ENCODE results near the gene DCUN1D3.
"Not testable (repeated sequence)": the region's sequence is repeated elsewhere in the genome, so short reads cannot be mapped to it uniquely, and the experiment has no call there.

Gene DCUN1D3, protein sequence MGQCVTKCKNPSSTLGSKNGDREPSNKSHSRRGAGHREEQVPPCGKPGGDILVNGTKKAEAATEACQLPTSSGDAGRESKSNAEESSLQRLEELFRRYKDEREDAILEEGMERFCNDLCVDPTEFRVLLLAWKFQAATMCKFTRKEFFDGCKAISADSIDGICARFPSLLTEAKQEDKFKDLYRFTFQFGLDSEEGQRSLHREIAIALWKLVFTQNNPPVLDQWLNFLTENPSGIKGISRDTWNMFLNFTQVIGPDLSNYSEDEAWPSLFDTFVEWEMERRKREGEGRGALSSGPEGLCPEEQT

DNA sequence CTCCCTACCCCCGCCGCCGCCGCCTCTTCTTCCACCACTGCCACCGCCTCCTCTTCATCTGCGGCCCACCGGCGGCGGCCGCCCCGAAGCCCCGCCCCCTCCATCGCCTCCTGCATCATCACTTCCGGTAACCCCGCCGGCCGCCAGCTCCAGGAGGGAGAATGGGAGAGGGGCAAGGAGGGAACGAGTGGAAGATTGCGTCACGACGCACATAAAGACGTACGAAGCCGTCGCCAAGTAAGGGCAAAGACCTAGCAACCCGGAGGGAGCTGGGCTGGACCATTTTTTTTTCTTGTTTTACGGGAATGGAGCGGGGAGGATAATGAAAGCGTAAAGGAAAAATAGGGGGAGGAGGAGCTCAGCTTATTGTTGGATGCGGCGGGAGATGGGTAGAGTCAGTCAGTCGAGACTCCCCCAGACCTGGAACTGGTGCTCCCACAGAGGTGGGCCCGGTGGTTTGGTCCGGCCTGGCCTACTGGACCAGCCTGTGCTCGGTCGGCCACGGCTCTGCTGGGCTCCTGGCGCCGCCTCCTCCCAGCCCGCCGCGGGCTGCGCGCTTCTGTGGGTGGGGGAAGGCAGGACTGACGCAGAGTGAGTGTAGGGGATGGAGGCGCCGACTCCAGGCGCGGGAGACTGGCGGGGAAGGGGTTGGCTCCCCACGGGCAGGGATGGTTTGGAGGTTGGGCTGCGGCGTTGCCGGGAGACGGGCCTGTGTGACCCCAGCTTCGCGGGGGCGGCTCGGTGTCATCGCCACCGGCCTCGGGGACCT lies at the start of gene DCUN1D3, which contains the start of gene LYRM1:
DCUN1D3 (minus strand) TSS at position 60 of the 769 bp plus-strand sequence. CDS start 37,820 bp downstream, outside the sequence.
LYRM1 (plus strand) TSS at position 473 of the 769 bp plus-strand sequence. CDS start 14,785 bp downstream, outside the sequence.
- DNase-seq, result peak; percentile 95

DNA sequence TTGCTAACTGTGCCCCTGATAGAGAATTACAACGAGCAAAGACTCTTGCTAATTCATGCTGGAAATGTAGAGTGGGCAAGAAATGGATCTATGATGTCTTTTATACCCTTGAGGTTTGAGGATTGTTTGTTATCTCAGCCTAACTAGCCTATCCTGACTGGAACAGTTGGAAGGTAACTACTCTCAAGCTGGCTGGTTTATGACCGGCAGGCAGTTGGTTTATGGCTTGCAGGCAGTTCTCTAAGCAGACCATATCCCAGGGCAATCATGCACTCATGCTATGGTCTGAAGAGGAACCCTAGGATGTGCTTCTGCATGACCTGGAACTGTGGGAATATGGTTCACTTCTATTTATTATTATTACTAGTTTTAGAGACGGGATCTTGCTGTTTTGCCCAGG lies 49.5 kb upstream of the DCUN1D3 start:
- no peak for DNase-seq

DNA sequence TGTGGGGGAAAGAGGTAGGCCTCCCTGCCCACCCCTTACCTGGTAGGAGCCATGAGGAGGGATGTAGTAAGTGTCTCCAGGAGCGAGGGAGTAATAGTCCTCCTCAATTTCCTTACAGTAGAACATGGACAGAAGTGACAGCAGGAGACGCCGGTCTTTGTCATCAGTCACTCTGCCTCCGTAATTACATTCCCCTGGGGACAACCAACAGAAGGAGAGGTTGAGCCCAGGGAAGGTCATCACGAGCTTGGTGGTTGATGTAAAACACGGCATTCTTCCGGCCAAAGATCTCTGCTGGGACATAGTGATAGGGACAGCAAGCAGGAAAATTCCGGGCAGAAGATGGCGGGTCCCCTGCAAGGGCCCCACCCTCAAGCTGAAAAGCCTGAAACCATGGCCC lies 48.3 kb upstream of the DCUN1D3 start:
- DNase-seq, result no peak

DNA sequence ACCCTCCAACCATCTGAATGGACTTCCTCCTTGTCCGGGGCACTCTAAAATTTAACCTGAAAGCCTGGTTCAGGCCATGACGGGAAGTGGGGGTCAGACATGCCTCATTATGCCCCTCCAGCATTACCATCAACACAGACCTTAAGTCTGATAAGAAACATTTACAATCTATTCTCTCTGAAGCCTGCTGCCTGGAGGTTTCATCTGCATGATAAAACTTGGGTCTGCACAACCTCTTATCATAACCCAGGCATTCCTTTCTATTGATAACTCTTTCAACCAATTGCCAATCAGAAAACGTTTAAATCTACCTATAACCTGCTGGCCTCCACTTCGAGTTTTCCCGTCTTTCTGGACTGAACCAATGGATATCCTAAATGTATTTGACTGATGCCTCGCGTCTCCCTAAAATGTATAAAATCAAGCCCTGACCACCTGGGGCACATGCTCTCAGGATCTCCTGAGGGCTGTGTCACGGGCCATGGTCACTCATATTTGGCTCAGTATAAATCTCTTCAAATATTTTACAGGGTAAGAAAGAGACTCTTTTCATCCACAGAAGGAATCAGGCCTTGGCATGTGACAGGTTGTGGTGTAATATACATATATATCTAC lies 46.0 kb upstream of the DCUN1D3 start:
- no peak for DNase-seq

DNA sequence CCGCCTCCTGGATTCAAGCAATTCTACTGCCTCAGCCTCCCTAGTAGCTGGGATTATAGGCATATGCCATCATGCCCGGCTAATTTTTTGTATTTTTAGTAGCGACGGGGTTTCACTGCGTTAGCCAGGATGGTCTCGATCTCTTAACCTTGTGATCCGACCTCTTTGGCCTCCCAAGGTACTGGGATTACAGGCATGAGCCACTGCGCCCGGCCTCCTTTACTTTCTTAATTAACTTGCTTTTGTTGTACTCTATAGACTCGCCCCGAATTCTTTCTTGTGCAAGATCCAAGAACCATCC lies 45.4 kb upstream of the DCUN1D3 start:
- not testable (repeated sequence) for DNase-seq

DNA sequence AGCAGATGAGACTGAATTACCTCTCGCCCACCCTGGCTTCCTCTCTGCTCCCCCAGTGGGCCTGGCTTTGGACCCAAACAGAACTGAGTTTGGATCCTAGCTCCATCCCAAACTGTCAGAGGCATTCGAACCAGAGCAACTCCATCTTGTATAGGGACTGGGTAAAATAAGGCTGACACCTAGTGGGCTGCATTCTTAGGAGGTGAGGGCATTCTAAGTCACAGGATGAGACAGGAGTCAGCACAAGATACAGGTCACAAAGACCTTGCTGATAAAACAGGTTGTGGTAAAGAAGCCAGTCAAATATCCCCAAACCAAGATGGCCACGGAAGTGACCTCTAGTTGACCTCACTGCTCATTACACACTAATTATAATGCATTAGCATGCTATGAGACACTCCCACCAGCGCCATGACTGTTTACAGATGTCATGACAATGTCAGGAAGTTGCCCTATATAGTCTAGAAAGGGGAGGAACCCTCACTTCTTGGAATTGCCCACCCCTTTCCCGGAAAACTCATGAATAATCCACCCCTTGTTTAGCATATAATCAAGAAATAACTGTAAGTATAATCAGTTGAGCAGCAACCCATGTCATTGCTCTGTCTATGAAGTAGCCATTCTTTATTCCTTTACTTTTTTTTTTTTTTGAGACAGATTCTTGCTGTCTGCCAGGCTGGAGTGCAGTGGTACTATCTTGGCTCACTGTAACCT lies 44.9 kb upstream of the DCUN1D3 start:
- peak; percentile 63 for DNase-seq

DNA sequence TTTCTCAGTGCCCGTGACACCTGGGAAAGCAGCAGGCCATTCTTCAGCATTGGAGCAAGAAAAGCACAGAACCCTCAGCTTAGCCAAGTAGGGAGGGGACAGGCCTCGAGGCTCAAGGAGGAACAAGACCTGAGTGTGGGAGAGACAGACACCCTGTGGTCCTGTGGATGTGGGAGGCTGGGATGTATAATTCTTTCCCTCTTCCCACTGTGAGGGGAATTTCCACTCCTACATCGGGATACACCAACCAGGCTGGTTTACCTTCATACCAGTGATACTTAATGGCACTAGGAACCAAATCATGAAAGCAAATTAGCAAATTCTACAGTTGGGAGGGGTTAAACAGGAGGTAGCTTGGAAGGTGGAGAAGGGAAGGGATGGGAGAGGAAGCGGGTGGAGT lies 42.1 kb upstream of the DCUN1D3 start:
- DNase-seq, result no peak

DNA sequence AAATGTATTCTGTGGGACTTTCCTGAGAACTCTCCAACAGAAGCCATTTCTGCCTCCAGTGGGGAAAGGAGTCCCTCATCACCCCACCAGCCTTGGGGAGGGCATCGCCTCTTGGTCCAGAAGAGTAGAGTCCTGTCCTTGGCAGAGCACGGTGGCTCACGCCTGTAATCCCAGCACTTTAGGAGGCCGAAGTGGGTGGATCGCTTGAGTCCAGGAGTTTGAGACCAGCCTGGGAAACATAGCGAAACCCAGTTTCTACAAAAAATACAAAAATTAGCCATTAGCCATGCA lies 41.4 kb upstream of the DCUN1D3 start:
- no peak for DNase-seq

DNA sequence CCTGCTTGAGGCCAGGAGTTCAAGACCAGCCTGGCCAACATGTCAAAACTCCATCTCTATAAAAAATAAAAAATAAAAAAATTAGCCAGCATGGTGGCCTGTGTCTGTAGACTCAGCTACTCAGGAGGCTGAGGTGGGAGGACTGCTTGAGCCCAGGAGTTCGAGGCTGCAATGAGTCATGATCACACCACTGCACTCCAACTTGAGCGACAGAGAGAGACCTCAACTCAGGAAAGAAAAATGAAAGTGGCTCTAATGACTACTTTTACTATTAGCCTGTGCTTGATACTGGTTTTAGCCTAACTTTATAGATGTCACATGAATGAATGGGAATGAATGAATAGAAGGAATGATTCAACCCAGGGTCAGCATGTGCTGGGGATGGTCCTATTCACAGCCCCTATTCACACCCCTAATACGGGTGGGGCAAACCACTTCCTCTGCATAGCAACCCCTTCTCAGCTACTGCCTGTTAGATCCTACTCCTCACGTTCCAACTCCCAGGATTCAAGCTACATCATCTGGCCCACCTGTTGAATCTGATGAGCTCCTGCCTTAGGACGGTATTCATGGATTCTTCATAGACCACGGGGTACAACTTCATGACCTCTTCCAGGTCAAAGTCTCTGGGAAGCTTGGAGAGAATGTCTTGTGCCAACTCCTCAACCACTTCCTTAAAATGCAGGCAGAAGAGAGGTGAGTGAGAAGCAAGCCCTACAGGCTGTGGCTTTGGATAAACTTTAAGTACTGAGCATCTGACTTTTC lies 40.9 kb upstream of the DCUN1D3 start:
- DNase-seq, result peak; percentile 20

DNA sequence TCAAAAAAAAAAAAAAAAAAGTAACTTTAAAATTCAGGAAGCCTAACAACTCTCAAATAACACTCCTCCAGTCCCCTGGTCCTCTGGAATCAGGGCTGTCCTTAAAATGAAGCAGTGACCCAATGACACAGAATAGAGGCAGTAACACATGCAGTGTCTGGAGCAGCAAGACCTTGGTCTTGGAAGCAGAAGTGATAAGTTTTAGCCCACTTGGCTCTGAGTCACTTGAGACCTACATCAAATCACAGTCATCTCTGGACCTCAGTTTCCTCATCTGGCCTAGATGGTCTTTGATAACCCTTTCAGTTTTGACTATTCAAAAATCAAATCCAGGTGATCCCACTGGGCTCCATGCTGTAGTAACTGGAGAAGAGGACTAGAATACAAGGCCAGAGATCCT lies 39.5 kb upstream of the DCUN1D3 start:
- no peak for DNase-seq

DNA sequence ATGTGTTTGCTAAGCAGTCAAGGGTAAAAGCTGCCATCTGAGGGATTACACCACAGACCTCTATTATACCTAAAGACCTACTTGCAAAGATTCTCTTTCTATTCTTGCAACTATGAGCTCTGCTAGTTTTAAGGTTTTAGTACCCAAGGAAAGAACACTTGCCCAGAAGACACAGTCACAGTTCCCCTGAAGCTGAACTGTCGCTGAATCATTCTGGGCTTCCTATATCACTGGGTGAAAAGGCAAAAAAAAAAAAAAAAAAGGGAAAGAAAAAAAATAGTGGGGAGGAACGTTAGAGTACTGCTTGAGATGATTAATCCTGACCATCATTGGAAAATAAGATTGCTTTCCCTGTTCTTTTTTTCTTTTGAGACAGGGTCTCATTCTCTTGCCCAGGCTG lies 38.3 kb upstream of the DCUN1D3 start:
- peak; percentile 26 for DNase-seq

DNA sequence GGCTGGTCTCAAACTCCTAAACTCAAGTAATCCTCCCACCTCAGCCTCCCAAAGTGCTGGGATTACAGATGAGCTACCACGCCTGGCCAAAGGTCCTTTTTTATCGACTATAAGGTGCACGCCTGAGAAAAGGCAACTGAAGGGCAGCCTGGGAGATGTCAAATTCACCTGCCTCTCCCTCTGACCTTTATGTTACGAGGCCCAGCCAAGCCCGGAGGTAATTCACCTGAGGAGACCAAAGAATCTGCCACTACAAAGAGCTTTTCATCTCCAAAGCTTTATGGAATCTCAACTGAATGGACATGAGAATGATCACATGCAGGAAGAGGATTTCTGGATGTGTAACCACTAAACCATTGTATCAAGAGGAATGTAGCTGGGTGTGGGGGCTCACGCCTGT lies 37.6 kb upstream of the DCUN1D3 start:
- no peak for DNase-seq

DNA sequence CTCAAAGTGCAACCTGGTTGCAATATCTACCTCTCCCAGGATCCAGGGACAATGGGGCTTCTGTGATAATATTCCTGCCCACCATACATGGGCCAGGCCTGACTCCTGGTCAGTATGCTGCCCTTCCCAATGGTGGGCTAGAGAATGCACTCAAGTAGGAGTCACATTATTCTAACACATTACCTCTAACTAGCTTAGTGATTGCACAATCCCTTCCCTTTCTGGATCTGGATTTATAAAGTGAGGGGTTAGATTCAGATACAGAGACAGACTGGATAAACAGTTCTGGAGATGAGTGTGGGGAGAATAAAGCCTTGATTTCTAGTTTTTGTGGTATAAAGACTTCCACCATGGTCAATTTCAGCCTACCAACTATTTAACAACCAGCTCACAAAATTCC lies 33.4 kb upstream of the DCUN1D3 start:
- no peak for DNase-seq

DNA sequence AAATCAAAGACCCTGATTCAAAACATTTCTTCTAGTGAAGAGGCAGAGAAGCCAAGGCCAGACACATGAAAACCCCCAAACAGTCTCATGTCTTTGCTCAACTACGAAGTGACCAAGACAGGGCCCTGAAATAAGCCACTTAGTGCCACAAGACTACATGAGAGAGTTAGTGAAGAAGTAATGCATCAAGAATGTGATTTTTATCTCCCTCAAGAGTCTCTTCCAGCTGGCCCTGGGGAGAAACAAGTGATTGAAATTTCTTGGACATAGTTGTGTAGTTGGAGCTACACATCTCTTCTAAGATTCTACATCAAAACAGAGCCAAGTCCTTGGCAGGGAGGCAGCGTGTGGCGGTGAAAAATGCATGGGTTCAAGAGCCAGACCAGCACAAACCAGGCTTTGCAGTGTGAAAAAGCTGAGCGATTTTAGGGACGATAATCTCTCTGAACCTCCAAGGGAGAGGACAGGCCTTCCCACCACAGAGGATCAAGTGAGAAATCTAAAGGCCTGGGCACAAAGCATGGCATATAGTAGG lies 31.0 kb upstream of the DCUN1D3 start:
- no peak for DNase-seq

DNA sequence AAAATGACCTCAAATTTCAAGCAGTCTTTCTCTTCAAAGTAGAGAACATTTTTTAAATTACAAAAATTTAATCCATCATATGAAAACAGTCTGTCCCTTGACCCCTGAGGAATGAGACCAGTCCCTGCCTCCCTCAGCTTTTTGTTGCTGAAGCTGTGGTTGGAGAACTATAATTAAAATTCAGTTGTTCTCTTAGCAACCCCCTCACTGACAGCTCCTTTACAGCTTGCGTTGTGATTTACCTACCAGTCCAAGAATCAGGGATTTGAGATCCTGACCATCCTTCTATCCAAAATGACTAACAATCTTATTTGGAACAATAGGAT lies 30.2 kb upstream of the DCUN1D3 start:
- no peak for DNase-seq

DNA sequence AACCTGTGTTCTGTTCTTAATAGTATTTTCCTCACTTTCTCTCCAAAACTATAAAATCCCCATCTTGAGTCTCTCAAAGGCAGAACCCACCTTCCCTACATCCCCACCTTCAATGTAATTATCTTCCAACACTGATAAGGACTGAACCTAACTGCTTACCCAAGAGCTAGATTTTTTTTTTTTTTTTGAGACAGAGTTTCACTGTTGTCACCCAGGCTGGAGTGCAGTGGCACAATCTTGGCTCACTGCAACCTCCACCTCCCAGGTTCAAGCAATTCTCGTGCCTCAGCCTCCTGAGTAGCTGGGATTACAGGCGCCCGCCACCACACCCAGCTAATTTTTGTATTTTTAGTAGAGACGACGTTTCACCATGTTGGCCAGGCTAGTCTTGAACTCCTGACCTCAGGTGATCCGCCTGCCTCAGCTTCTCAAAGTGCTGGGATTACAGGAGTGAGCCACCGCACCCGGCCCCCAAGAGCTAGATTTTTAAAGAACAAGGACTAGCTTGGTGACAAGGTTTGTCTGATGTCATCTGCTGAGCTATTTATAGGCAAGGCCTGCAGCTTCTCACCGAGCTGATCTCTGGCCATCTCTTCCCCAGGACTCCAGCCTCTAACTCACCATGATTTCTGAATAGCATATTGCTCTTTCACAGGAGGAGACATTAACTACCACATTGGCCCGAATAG lies 29.7 kb upstream of the DCUN1D3 start:
- not testable (repeated sequence) for DNase-seq

DNA sequence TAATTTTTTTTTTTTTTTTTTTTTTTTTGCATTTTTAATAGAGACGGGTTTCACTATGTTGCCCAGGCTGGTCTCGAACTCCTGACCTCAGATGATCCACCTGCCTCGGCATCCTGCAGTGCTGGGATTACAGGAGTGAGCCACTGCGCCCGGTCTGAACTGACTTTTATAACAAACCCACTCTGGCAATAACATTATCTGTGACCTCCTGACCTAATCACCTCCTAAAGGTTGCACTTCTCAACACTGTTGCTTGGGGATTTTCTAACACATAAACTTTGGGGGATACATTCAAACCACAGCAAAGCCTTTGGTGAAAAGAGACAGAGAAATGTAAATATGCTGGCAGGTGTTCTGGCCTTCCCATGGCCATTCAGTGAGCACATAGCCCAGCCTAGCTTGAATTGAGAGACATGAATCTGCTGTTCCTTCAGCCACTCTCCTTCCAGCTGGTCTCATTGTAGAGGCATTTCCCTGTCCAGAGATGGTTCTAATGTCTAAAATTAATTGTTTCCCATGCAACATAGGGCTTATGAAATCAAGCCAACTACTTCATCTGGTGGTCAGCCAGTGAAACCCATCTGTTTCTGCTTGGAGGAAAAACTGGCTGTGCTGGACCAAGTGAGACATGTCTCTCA lies 28.7 kb upstream of the DCUN1D3 start:
- DNase-seq, result no peak

DNA sequence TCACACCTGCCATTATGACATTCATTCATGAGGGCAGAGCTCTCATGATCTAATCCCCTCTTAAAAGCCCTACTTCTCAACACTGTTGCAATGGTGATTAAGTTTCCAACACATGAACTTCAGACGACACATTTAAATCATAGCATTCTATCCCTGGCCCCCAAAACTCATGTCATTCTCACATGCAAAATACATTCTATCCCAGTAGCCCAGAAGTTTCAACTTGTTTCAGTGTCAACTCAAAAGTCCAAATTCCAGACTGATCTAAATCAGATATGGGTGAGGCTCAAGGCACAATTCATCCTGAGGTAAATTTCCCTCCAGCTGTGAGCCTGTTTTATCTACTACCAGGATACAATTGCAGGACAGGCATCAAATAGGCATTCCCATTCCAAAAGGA lies 25.6 kb upstream of the DCUN1D3 start:
- no peak for DNase-seq

DNA sequence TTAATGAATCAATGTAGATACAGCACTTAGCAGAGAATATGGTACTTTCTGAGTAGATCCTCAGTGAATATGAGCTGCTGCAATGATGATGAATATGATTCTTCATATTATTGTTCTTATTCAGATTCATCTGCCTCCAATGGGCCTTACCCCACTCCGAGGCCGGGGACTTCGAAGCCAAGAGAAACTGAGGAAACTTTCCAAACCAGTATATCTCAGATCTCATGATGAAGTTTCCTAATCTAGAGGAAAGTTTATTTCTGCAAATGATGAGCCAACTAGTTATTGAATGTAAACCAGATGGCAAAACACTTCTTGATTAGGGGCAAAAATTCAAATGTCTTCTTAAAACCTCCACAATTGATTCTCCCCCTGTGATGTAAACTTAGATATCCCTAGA lies 23.7 kb upstream of the DCUN1D3 start:
- DNase-seq, result no peak

DNA sequence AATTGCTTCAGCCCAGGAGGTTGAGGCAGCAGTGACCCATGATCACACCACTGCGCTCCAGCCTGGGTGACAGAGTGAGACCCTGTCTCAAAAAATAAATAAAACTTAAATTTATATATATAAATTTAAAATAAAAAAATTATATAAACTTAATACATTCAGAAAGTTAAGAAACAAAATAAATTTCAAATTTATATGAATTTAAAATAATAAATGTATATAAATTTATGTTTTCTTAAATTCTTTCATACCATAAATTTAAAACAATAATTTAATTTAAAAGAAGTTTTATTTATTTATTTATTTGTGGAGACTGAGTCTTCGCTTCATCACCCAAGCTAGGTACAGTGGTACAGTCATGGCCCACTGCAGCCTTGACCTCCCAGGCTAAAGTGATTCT lies 20.6 kb upstream of the DCUN1D3 start:
- DNase-seq, result no peak

DNA sequence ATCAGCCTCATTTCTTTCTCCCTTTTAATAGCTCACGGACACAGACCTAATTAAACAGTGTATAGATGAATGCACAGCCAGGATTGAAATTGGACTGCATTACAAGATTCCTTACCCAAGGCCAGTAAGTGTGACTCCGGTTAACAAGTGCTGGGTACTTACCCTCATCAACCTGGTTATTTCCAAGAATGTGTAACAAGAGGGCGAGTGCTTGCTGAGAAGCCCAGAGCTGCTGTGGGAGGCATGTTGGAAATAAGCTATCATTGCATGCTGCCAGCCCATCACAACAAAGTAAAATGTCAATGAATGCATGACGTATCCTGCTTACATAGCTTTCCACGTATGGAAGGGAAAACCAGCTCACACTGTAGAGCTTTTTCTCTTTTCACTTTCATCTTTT lies 19.9 kb upstream of the DCUN1D3 start:
- DNase-seq, result no peak

Measured in stimulated activated CD4-positive, alpha-beta T cell treated with anti-CD3 and anti-CD28 coated beads, Interleukin-15, amount 100 ng/mL, for 24 hours (primary cell).